UCSD-AML1 (cell line): Measurements from ENCODE around the gene CPA4.
"Not testable (repeated sequence)": the region's sequence is repeated elsewhere in the genome, so short reads cannot be mapped to it uniquely, and the experiment has no call there.

Experiments used
- DNase-seq: peaks from one replicate; lab custom pipeline; 2025; ENCODE audit not compliant: unreplicated experiment; lab: John Stamatoyannopoulos, UW

CPA4 gene, protein sequence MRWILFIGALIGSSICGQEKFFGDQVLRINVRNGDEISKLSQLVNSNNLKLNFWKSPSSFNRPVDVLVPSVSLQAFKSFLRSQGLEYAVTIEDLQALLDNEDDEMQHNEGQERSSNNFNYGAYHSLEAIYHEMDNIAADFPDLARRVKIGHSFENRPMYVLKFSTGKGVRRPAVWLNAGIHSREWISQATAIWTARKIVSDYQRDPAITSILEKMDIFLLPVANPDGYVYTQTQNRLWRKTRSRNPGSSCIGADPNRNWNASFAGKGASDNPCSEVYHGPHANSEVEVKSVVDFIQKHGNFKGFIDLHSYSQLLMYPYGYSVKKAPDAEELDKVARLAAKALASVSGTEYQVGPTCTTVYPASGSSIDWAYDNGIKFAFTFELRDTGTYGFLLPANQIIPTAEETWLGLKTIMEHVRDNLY

GRCh38 chr7:130292682-130293257 lies at the start of gene CPA4:
Gene CPA4 (plus strand): TSS chr7:130293161. CDS start chr7:130293181, 20 bp downstream.
- no peak for DNase-seq

- DNase-seq: not testable (repeated sequence)
Measured at GRCh38 chr7:130243486-130243885, 49.5 kb upstream of the CPA4 start.

- not testable (repeated sequence) for DNase-seq
Measured at GRCh38 chr7:130246491-130246890, 46.5 kb upstream of the CPA4 start.

- DNase-seq: not testable (repeated sequence)
Measured at GRCh38 chr7:130248842-130249241, 44.1 kb upstream of the CPA4 start.

DNA sequence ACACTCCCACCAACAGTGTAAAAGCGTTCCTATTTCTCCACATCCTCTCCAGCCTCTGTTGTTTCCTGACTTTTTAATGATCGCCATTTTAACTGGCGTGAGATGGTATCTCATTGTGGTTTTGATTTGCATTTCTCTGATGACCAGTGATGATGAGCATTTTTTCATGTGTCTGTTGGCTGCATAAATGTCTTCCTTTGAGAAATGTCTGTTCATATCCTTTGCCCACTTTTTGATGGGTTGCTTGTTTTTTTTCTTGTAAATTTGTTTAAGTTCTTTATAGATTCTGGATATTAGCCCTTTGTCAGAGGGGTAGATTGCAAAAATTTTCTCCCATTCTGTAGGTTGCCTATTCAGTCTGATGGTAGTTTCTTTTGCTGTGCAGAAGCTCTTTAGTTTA lies 43.3 kb upstream of the CPA4 start:
- DNase-seq: not testable (repeated sequence)

GRCh38 chr7:130254555-130254954 lies 38.4 kb upstream of the CPA4 start:
- DNase-seq: no peak

DNA sequence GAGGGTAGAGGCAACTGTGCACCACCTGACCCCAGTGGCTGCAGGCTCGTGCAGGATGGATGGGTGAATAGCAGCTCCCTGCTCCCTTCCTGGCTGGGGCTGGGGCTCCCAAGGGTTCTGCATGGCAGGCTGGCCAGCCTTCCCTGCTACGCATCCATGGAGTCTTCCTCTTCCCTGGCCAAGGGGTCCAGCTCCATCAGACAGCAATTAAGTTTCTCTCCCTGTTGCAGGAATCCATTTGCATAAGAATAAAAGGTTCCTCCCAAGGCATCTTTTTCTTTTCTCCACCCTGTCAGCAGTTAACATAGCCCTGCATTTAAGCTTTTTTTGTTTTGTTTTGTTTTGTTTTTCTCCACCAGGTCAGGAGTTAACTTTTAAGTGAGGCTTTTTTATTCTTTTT lies 36.3 kb upstream of the CPA4 start:
- no peak for DNase-seq

- no peak for DNase-seq
Measured at GRCh38 chr7:130258494-130259078, 34.4 kb upstream of the CPA4 start.

DNA sequence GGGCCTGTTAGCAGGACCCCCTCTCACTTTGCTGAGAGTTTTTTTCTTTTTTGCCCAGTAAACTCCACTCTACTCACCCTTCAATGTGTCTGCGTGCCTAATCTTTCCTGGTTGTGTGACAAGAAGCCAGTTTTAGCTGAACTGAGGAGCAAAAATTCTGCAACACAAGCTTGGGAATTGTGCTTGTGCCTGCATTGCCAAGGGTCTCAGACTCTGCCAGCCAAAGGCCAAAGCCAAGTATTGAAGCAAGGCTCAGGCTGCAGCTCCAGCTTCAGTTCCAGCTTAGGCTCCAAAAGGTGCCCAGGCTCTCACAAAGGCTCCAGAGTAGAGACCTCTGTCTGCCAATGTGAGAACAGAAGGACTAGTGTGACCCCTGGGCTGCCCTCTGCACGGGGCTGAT lies 30.5 kb upstream of the CPA4 start:
- DNase-seq: no peak

DNA sequence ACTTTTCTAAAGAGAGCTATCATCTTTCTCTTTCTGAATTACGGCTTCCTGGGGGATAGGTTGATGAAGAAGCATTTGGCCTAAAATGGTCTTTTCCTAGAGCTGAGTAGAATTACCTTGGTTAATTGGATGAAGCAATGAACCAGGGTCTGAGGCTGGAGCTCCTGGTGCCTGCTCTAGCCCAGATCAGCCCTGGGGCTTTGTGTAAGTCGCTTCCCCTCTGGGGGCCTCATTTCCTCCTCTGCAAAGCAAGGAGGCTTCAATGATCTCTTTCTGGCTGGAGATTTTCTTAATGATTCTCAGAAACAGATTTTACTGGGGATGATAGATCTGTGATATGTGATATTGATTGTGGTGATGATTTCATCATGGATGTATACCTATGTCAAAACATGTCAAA lies 29.8 kb upstream of the CPA4 start:
- DNase-seq: no peak

DNA sequence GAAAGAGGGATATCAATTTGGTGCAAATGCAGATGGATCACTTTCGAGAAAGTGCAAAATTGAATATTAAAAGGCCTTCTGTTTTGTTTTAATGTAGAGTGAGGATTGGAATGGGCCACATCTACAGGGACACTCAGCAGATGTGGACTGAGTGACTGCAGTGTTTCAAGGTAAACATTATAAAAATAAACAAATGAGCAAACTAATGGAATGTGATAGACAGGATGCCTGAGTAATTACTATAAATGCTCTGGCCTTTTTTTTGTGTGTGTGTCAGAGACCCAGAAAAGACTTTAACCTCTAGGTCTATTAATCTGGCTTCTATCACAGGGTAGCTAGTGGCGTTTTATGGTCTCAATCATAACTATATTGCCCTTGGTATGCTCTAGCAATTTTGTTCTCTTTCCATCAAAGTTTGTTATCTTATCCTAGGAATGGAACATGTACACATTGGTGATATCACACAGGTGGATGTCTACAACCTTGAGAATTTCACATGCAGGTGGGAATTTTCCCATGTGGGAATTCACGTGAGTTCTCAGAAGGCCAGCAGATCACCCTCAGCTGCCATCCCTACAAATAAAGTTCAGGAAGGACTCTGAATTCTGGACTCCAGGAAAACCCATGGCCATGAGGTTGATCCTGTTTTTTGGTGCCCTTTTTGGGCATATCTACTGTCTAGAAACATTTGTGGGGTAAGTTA lies 26.6 kb upstream of the CPA4 start, which contains the start of gene CPA2:
Gene CPA2 (plus strand): TSS at position 606 of the 703 bp plus-strand sequence. CDS start 19 bp downstream, at position 625.
- no peak for DNase-seq

DNA sequence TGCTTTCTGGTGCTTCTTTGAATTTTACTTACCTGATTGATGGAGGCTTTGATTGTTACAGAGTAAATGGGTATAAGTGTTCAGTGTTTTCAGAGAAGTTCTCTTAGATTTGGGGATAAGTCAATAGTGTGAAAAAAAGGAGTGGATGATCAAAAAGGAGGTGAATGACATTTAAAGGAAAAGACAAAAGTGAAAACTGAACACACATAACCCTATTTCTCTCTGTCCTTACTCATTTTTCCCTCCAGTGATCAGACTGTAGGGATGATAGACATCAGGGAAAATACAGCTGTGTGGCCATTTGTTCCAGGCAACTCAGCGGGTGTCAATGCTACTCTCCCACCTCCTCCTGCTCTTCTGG lies 26.0 kb upstream of the CPA4 start:
- no peak for DNase-seq

DNA sequence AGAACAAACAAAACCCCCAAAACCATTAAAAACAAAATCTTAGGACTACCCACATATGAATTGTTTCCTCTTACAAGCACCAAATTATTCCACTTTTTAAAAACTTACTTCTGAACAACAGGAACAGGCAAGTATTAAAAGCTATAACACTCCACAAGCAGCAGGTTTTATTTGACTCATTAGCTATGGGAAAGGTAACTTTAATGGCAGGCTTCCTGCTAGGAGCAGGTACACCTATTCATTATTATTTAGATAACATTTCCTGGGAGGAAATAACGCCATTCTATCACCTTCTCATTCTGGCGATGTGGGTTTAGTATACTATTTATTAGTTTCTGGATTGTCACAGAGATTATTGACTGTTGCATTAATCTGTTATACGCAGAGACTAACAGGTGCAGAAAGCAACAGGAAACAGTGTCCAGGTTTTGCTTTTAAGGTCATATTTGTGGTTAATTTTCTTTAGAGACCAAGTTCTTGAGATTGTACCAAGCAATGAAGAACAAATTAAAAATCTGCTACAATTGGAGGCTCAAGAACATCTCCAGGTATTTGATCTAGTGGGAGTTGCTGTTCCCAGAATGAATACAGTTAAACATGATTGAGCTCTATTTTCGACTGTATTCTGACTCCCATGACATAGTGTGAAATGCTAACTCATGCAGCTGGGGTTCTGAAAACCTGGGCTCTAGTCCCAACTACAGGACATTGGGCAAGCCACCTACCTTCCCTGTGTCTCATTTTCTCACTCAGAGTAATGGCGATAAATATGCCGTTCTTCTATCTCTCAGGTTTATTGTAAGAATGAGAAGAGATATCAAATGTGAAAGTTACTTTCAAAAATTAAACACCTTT lies 24.3 kb upstream of the CPA4 start:
- no peak for DNase-seq

- DNase-seq: no peak
Measured at GRCh38 chr7:130269318-130269694, 23.7 kb upstream of the CPA4 start.

- DNase-seq: no peak
Measured at GRCh38 chr7:130270947-130271800, 21.8 kb upstream of the CPA4 start.

GRCh38 chr7:130272381-130273080 lies 20.4 kb upstream of the CPA4 start:
- no peak for DNase-seq

DNA sequence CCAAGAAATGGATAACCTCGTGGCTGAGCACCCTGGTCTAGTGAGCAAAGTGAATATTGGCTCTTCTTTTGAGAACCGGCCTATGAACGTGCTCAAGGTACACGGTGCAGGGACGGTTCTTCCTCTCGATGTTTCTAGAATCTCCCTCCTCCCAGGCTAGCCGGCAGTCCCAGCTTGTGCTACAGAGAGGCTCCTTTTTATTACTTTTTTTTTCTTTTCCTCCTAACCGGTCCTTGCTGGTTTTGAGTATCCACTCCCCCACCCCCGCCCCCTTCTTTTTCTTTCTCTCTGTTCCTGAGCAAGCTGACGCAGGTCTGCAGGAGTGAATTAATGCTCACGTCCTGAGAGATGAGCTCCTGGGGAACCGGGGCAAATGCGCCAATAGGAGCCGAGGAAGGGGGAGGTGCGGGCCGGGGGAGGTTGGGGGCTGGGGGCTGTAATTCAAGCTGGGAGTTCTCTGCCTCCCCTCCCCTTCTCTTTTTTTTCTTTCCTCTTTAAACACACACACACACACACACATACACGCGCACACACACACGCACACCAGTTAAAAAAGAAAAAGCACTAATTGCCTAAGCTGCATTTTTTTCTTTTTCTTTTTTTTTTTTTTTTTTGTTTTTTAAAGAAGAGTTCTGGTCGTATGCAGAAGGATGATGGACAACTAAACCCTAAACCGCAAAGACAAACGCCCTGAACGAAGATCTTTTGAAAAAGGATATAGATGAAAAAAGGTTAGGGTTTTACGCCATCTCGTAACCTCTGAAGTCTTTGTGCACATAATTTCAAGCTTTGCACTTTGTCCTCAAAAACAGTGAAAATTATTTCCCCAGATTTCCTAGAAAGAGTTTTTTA lies 19.7 kb upstream of the CPA4 start:
- no peak for DNase-seq

DNA sequence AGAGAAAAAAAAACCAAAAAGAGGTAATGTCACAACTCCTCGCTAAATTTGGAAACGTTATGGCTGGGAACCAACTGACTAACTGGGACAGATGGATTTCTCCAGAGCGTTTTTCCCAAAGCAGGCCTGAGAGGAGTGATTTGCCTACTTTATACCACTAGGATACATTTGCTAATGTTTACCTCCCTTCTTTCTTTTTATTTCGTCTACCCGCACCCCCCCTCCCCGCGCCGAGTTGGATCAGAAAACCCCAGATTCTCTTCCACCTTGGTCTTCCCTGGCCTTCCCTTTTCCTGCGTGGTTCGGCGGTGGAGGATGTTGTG lies 19.1 kb upstream of the CPA4 start:
- no peak for DNase-seq
